ENCODE data around the gene WDR53. TPM values are rescaled to one million over a fixed set of nuclear protein-coding genes. Genes with fewer than 3 reads are reported as not detected.
A peak's percentile ranks its signal among the peaks of the same experiment; 100 is the strongest.
"Not testable (repeated sequence)": the region's sequence is repeated elsewhere in the genome, so short reads cannot be mapped to it uniquely, and the experiment has no call there.

The WDR53 gene
- total RNA-seq, 2 experiments from 2014 or later, result 20.0 to 20.4 TPM

GRCh38 chr3:196597971-196598733 lies 29.8 kb upstream of the WDR53 start:
- H3K9me3 Mint-ChIP-seq, H3K4me1 Mint-ChIP-seq, H3K36me3 Mint-ChIP-seq: not testable (repeated sequence)
- ATAC-seq (ENCODE audit: low read depth) (peak; percentile 42), DNase-seq (peak; percentile 46)
- Mint-ChIP-seq H3K27ac (peak overlapping the region; percentile 10), H3K4me3 (peak overlapping the region; percentile 70), H3K27me3 (peaks cover 33% of the 10 kb centered on the region)
- POLR2A ChIA-PET, result interaction anchor here (0.8 to 1.9 kb wide), 8 partner anchors 11 to 344 kb away, joined by 3 to 6 read pairs (median 3); partner anchors contain the start of genes FBXO45, NCBP2, SENP5 and WDR53

GRCh38 chr3:196596355-196596754 lies 28.0 kb upstream of the WDR53 start:
- ATAC-seq (ENCODE audit: low read depth), result no peak
- Mint-ChIP-seq H3K4me1 (peaks cover 9% of the 10 kb centered on the region), H3K9me3 (no peaks in the 10 kb centered on the region), H3K4me3 (no peak overlapping the region), H3K27ac (no peak overlapping the region), H3K27me3 (peaks cover 33% of the 10 kb centered on the region), H3K36me3 (no peaks in the 10 kb centered on the region)
- no peak for DNase-seq
- POLR2A ChIA-PET, result no interaction called here

GRCh38 chr3:196590279-196590678 lies 21.9 kb upstream of the WDR53 start:
- Mint-ChIP-seq H3K36me3 (peaks cover 8% of the 10 kb centered on the region), H3K4me3 (no peak overlapping the region), H3K9me3 (no peaks in the 10 kb centered on the region), H3K27me3 (peaks cover 6% of the 10 kb centered on the region), H3K27ac (no peak overlapping the region), H3K4me1 (no peaks in the 10 kb centered on the region)
- ATAC-seq (ENCODE audit: low read depth) (no peak), DNase-seq (no peak)
- POLR2A ChIA-PET, result no interaction called here

GRCh38 chr3:196585044-196585757 lies 16.8 kb upstream of the WDR53 start:
- Mint-ChIP-seq H3K27me3 (no peaks in the 10 kb centered on the region), H3K9me3 (no peaks in the 10 kb centered on the region), H3K4me1 (no peaks in the 10 kb centered on the region), H3K4me3 (no peak overlapping the region), H3K36me3 (peaks cover 21% of the 10 kb centered on the region), H3K27ac (no peak overlapping the region)
- POLR2A ChIA-PET, result interaction anchor here (1.4 kb wide), 1 partner anchor 282 kb away, joined by 3 read pairs; the partner anchor contains the start of gene SENP5
- no peak for ATAC-seq (ENCODE audit: low read depth)
- DNase-seq, result no peak

GRCh38 chr3:196572389-196572788 lies 4.0 kb upstream of the WDR53 start:
- POLR2A ChIA-PET, result no interaction called here
- peaks cover 21% of the 10 kb centered on the region for H3K4me1 Mint-ChIP-seq

GRCh38 chr3:196570332-196570731 lies 2.0 kb upstream of the WDR53 start:
- not testable (repeated sequence) for ATAC-seq (ENCODE audit: low read depth); H3K9me3 Mint-ChIP-seq; DNase-seq; H3K36me3 Mint-ChIP-seq; H3K27ac Mint-ChIP-seq; H3K27me3 Mint-ChIP-seq
- Mint-ChIP-seq H3K4me1 (peaks cover 26% of the 10 kb centered on the region), H3K4me3 (peak overlapping the region; percentile 98)
- POLR2A ChIA-PET, result interaction anchor here (1.1 kb wide), 1 partner anchor 169 kb away, joined by 4 read pairs; the partner anchor contains the start of gene PAK2

More at GRCh38 chr3:196572389-196572788, 4.0 kb upstream of the WDR53 start:
- H3K9me3 Mint-ChIP-seq, result no peaks in the 10 kb centered on the region
- no peak for ATAC-seq (ENCODE audit: low read depth)
- H3K27me3 Mint-ChIP-seq, result no peaks in the 10 kb centered on the region
- H3K36me3 Mint-ChIP-seq, result peaks cover 2% of the 10 kb centered on the region
- H3K4me3 Mint-ChIP-seq, result no peak overlapping the region
- DNase-seq, result no peak
- H3K27ac Mint-ChIP-seq, result no peak overlapping the region

- no peaks in the 10 kb centered on the region for H3K27me3 Mint-ChIP-seq
- POLR2A ChIA-PET, result interaction anchor here (0.6 to 2.0 kb wide), 20 partner anchors 12 to 373 kb away, joined by 3 to 11 read pairs (median 5); partner anchors contain the start of genes CEP19, DYNLT2B, NCBP2 and NRROS
- peak overlapping the region; percentile 98 for H3K4me3 Mint-ChIP-seq
- H3K9me3 Mint-ChIP-seq, result no peaks in the 10 kb centered on the region
- H3K27ac Mint-ChIP-seq, result peak overlapping the region; percentile 95
- H3K4me1 Mint-ChIP-seq, result peaks cover 27% of the 10 kb centered on the region
- peak; percentile 70 for DNase-seq
- H3K36me3 Mint-ChIP-seq, result peaks cover 3% of the 10 kb centered on the region
- peak; percentile 43 for ATAC-seq (ENCODE audit: low read depth)
Measured at GRCh38 chr3:196569003-196569516, 706 bp upstream of the WDR53 start.

- Mint-ChIP-seq H3K27me3 (no peaks in the 10 kb centered on the region), H3K9me3 (no peaks in the 10 kb centered on the region), H3K27ac (peak overlapping the region; percentile 78), H3K4me1 (peaks cover 34% of the 10 kb centered on the region), H3K4me3 (peak overlapping the region; percentile 54), H3K36me3 (peaks cover 13% of the 10 kb centered on the region)
- POLR2A ChIA-PET, result no interaction called here
- ATAC-seq (ENCODE audit: low read depth), result no peak
- no peak for DNase-seq
Measured at GRCh38 chr3:196563721-196564225, 4.6 kb downstream of the WDR53 start.

- Mint-ChIP-seq H3K4me1 (peaks cover 22% of the 10 kb centered on the region), H3K9me3 (no peaks in the 10 kb centered on the region), H3K27me3 (no peaks in the 10 kb centered on the region), H3K36me3 (peaks cover 11% of the 10 kb centered on the region), H3K27ac (no peak overlapping the region), H3K4me3 (no peak overlapping the region)
- no peak for ATAC-seq (ENCODE audit: low read depth)
- no peak for DNase-seq
- POLR2A ChIA-PET, result no interaction called here
Measured at GRCh38 chr3:196559826-196560225, 8.5 kb downstream of the WDR53 start.

- Mint-ChIP-seq H3K36me3 (peaks cover 11% of the 10 kb centered on the region), H3K4me1 (peaks cover 15% of the 10 kb centered on the region), H3K4me3 (no peak overlapping the region), H3K27me3 (no peaks in the 10 kb centered on the region), H3K27ac (no peak overlapping the region), H3K9me3 (no peaks in the 10 kb centered on the region)
- no peak for DNase-seq
- no peak for ATAC-seq (ENCODE audit: low read depth)
- POLR2A ChIA-PET, result no interaction called here
Measured at GRCh38 chr3:196558476-196558875, 9.9 kb downstream of the WDR53 start.

- Mint-ChIP-seq H3K27me3 (no peaks in the 10 kb centered on the region), H3K36me3 (peaks cover 11% of the 10 kb centered on the region), H3K9me3 (no peaks in the 10 kb centered on the region), H3K4me3 (no peak overlapping the region), H3K27ac (no peak overlapping the region), H3K4me1 (peaks cover 12% of the 10 kb centered on the region)
- DNase-seq (no peak), ATAC-seq (ENCODE audit: low read depth) (no peak)
- POLR2A ChIA-PET, result interaction anchor here (0.6 kb wide), 1 partner anchor 11 kb away, joined by 4 read pairs; the partner anchor contains the start of genes FBXO45 and WDR53
Measured at GRCh38 chr3:196557236-196557635, 11.1 kb downstream of the WDR53 start.

GRCh38 chr3:196555295-196555694 lies 13.1 kb downstream of the WDR53 start:
- H3K27me3 Mint-ChIP-seq, result no peaks in the 10 kb centered on the region
- peaks cover 8% of the 10 kb centered on the region for H3K4me1 Mint-ChIP-seq
- peaks cover 6% of the 10 kb centered on the region for H3K9me3 Mint-ChIP-seq
- no peak overlapping the region for H3K4me3 Mint-ChIP-seq
- H3K27ac Mint-ChIP-seq, result no peak overlapping the region
- H3K36me3 Mint-ChIP-seq, result peaks cover 7% of the 10 kb centered on the region
- POLR2A ChIA-PET, result no interaction called here
- DNase-seq (no peak), ATAC-seq (ENCODE audit: low read depth) (no peak)

- ATAC-seq (ENCODE audit: low read depth) (no peak), DNase-seq (no peak)
- Mint-ChIP-seq H3K9me3 (peaks cover 14% of the 10 kb centered on the region), H3K27ac (no peak overlapping the region), H3K27me3 (no peaks in the 10 kb centered on the region), H3K36me3 (peaks cover 12% of the 10 kb centered on the region), H3K4me3 (no peak overlapping the region), H3K4me1 (peaks cover 5% of the 10 kb centered on the region)
- POLR2A ChIA-PET, result no interaction called here
Measured at GRCh38 chr3:196554205-196554604, 14.1 kb downstream of the WDR53 start.

Measured in activated naive CD8-positive, alpha-beta T cell treated with anti-CD3 and anti-CD28 coated beads, Interleukin-2, amount 10 ng/mL, durations not matched to agents 7 days and 5 days (primary cell).